Inferior parietal cortex (tissue), 1 donor: ENCODE data around the gene C6orf118.

ENCODE experiments used
- DNase-seq: peaks from one replicate; pipeline ENCODE4 v3.0.0-alpha.2; 2016; ENCODE audit errors: extremely low spot score

C6orf118 gene

GRCh38 chr6:165308926-165309731, at the start of gene C6orf118:
TSS of gene C6orf118 (minus strand) at chr6:165309605. CDS start at chr6:165309586, 19 bp downstream.
- DNase-seq, result peak; percentile 47

- no peak for DNase-seq
Measured at GRCh38 chr6:165345700-165346099, 36.3 kb upstream of the C6orf118 start.

- no peak for DNase-seq
Measured at GRCh38 chr6:165340532-165340931, 31.1 kb upstream of the C6orf118 start.

GRCh38 chr6:165325609-165326008, 16.2 kb upstream of the C6orf118 start:
- DNase-seq, result peak; percentile 0

- no peak for DNase-seq
Measured at GRCh38 chr6:165321555-165322145, 12.2 kb upstream of the C6orf118 start.

GRCh38 chr6:165321150-165321549, 11.7 kb upstream of the C6orf118 start:
- DNase-seq, result no peak

GRCh38 chr6:165317723-165318122, 8.3 kb upstream of the C6orf118 start:
- DNase-seq, result no peak

GRCh38 chr6:165306955-165307354, 2.5 kb downstream of the C6orf118 start:
- no peak for DNase-seq

- no peak for DNase-seq
Measured at GRCh38 chr6:165301372-165302246, 7.8 kb downstream of the C6orf118 start.

GRCh38 chr6:165300422-165300936, 8.9 kb downstream of the C6orf118 start:
- DNase-seq, result no peak

GRCh38 chr6:165298875-165299274, 10.5 kb downstream of the C6orf118 start:
- DNase-seq, result no peak

GRCh38 chr6:165298402-165298801, 11.0 kb downstream of the C6orf118 start:
- no peak for DNase-seq

GRCh38 chr6:165292657-165293056, 16.7 kb downstream of the C6orf118 start:
- DNase-seq, result no peak

- peak; percentile 37 for DNase-seq
Measured at GRCh38 chr6:165274611-165275010, 34.8 kb downstream of the C6orf118 start.

- DNase-seq, result no peak
Measured at GRCh38 chr6:165272585-165272984, 36.8 kb downstream of the C6orf118 start.

GRCh38 chr6:165268987-165269386, 40.4 kb downstream of the C6orf118 start:
- DNase-seq, result no peak

GRCh38 chr6:165266621-165267020, 42.8 kb downstream of the C6orf118 start:
- DNase-seq, result no peak

GRCh38 chr6:165266191-165266590, 43.2 kb downstream of the C6orf118 start:
- DNase-seq, result no peak

GRCh38 chr6:165260462-165260861, 48.9 kb downstream of the C6orf118 start:
- DNase-seq, result no peak

GRCh38 chr6:165249808-165250207, 59.6 kb downstream of the C6orf118 start:
- DNase-seq, result no peak

- DNase-seq, result no peak
Measured at GRCh38 chr6:165245701-165246100, 63.7 kb downstream of the C6orf118 start.

- peak; percentile 64 for DNase-seq
Measured at GRCh38 chr6:165245287-165245686, 64.1 kb downstream of the C6orf118 start.
